Measurements from ENCODE around the gene LRRC4. TPM values are rescaled to one million over a fixed set of nuclear protein-coding genes. Genes with fewer than 3 reads are reported as not detected.

LRRC4 gene
- polyA plus RNA-seq, 1 donor from 2014 or later = not detected

DNA sequence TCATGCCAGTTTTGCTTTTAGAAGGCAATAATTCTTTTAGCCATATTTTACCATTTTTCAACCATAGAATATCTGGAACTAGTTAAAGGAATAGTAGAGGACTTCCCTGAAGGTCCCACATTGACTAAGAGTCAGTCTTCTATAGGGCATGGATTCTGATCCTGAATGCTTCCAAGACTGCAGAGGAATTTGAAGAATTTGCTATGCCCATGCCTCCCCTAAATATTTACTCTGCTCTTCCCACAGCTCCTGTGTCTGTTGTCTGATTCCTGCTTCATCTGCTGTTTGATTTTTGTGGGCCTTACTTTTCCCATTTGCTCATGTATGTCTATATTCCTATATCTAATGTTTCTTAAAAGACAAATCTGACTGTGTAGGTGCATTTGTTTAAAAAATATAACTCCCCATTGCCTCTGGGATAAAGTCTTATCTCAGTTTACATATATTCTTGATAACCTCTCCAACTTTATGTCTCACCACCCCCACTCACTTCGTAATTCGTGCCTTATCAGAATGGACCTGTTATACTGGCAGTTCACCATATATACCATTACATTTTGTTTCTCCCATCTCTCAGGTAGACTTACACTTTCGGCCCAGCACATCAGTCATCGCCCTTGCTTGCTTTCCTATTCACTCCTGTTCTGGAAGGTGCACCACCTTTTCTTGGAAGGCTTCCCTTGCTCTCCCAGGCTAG, 33.9 kb downstream of the LRRC4 start:
- H3K4me3 Mint-ChIP-seq = no peak overlapping the region
- no peak overlapping the region for H3K27ac Mint-ChIP-seq
- peaks cover 6% of the 10 kb centered on the region for H3K36me3 Mint-ChIP-seq
- H3K27me3 Mint-ChIP-seq = no peaks in the 10 kb centered on the region
- peaks cover 20 to 30% (median 25%) of the 10 kb centered on the region in 3 donors for H3K4me1 Mint-ChIP-seq
- no peaks in the 10 kb centered on the region for H3K9me3 Mint-ChIP-seq

DNA sequence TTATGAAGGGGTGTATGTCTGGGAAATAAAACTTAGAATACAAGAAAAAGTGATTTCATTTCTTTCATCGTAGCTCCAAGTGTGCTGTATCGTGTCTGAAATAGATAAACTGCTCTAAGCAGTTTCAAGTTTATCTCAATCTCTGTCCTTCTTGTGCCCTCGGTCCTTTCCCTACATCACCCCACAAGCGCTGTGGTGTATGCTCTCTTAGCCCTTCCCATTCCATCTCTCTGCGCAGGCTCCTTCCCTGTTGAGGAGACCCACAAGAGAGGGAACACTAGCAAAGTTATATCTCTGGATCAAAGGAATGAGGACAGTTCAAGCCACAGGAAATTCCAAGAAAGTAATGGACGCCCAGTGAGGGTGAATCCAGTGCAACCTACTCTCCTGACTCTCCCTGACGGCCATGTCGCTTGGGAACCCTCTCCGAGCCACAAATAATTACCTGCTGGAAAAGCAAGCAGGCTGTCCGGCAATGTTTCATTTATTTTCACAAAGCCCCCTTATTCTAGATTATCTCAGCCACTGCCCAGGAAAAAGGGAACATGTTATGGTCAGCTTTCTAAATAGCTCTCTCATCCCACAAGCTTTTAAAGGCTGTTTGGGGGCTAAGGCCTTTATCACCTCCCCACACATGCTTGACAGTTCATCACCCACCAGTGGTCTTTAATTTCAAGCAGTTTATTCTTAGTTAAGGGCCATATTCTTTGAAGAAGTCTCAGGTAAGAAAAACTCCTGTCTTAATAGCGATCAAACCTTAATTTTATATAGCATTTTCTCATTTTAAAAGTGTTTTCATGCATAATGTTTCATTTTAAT, 34.8 kb downstream of the LRRC4 start:
- Mint-ChIP-seq H3K27ac (peak overlapping the region in 1 of 3 donors; percentile 88), H3K27me3 (no peaks in the 10 kb centered on the region), H3K9me3 (no peaks in the 10 kb centered on the region), H3K4me3 (no peak overlapping the region), H3K4me1 (peaks cover 15 to 27% (median 22%) of the 10 kb centered on the region in 3 donors), H3K36me3 (peaks cover 6% of the 10 kb centered on the region)

DNA sequence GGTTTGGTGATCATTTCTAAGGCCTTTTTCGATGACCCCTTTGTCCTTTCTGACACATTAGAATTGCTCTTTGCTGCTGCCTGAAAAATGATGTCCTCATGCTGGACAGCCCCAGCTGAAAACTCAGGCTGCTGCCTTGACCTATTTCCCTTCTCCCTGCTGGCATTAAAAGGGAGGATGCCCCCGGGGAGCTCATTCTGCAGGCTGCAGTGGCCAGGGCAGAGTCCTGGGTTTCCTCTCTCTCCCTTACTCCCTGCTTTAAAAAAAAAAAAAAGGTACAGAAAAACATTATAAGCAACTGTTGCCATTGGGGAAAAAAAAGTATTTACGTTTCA, 35.4 kb downstream of the LRRC4 start:
- peaks cover 6% of the 10 kb centered on the region for H3K36me3 Mint-ChIP-seq
- H3K9me3 Mint-ChIP-seq = no peaks in the 10 kb centered on the region
- no peaks in the 10 kb centered on the region for H3K27me3 Mint-ChIP-seq
- H3K4me3 Mint-ChIP-seq = no peak overlapping the region
- H3K4me1 Mint-ChIP-seq = peaks cover 9 to 21% (median 16%) of the 10 kb centered on the region in 3 donors
- H3K27ac Mint-ChIP-seq = peak overlapping the region in 1 of 3 donors; percentile 88

DNA sequence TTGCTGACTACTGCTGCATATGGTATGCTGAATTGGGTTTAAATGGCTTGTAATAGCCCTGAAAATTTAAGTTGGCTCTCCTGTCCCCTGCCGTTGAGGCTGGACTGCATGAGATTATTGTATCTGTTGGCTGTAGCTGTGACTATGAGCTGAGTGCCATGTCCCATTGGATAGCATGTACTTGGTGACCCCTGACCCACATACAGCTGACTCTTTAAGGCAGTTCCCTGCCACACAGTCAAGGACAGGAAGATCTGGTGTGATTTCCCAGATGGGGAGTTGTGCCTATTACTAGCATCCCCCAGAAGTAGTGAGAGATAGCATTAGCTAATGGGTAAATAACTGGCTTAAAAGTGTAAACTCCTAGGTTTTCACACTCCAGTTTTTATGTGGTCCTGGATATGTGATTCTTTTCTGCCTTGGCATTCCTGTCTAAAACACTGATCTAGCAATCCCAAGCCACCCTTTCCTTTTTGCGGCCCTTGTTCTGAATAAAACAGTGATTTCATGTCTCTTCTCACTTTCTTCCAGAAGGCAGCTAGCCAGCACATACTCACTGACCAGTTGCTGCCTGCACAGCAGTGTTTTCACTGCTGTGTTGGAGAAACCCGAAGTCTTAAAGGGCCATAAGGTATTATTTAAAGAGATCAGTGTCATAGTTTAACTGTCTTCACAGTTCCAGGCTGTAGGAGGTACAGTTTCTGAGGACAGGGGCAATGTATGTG, 35.9 kb downstream of the LRRC4 start:
- Mint-ChIP-seq H3K27me3 (no peaks in the 10 kb centered on the region), H3K4me3 (no peak overlapping the region), H3K9me3 (no peaks in the 10 kb centered on the region), H3K27ac (peak overlapping the region in 1 of 3 donors; percentile 21), H3K4me1 (peaks cover 7 to 18% (median 11%) of the 10 kb centered on the region in 3 donors), H3K36me3 (peaks cover 6% of the 10 kb centered on the region)

DNA sequence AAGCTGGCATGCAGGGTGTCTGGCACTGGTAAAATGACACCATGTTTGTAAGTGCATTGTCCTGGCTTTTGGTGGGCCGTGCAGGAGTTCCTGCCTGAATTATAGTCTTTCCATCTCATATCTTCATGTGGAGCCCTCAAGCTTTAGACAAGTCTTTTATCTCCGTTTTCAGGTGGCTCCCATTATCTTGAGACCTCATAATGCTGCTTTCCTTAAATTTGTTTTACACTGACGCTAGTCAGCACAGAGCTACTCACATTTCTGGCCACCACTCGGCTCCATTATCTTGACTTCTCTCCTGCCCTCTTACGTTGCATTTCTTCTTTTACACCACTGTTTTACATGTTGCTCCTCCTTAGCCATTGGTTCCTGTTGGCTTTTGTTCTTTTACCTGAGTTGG, 37.2 kb downstream of the LRRC4 start:
- H3K36me3 Mint-ChIP-seq = peaks cover 6% of the 10 kb centered on the region
- H3K4me3 Mint-ChIP-seq = no peak overlapping the region

DNA sequence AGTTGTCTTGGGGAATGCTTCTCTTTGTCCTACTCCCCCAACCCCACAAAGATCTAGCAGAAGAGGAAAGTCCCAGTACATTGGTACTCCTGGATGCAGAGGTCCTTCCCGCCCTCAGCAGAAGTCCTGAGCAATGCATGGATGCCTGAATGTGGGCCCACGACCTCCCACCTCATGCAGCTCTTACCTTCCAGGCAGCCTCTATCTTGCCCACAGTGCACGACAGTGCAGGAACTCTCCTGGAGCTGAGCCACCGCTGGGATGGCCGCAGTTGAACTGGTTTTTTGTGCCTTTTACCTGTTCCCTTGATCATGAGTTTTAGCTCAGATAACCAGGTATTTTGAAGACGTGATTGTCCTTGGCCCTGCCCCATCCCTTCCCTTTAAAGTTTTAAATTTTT, 37.9 kb downstream of the LRRC4 start:
- H3K27me3 Mint-ChIP-seq = no peaks in the 10 kb centered on the region

More for the DNA sequence above, 37.2 kb downstream of the LRRC4 start:
- no peaks in the 10 kb centered on the region for H3K27me3 Mint-ChIP-seq
- peak overlapping the region in 1 of 3 donors; percentile 18 for H3K27ac Mint-ChIP-seq
- no peaks in the 10 kb centered on the region for H3K9me3 Mint-ChIP-seq
- peaks cover 2 to 8% (median 5%) of the 10 kb centered on the region in 3 donors for H3K4me1 Mint-ChIP-seq

DNA sequence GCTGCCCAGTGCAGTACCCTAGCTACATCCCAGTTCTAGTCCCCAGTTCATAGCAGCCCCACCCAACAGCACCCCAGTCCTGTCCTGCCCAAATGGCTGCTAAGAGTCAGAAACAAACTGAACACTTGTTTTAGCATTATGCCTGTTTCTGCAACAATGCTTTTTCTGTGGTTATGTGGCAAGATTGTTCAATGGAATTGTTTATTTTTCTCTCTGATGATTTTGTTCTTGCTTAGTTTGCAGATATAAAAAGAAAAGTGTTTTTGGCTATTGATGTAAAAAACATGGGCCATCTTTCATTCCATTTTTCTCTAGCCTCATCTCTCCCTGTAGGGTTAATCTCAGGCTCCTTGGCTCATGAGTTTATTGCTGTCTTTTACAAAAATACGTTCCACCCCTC, 42.5 kb downstream of the LRRC4 start:
- no peak overlapping the region for H3K4me3 Mint-ChIP-seq
- H3K27me3 Mint-ChIP-seq = no peaks in the 10 kb centered on the region
- H3K4me1 Mint-ChIP-seq = peaks cover 0 to 7% (median 2%) of the 10 kb centered on the region in 3 donors
- H3K9me3 Mint-ChIP-seq = no peaks in the 10 kb centered on the region
- H3K27ac Mint-ChIP-seq = no peak overlapping the region
- peaks cover 5% of the 10 kb centered on the region for H3K36me3 Mint-ChIP-seq

More for the DNA sequence above, 37.9 kb downstream of the LRRC4 start:
- Mint-ChIP-seq H3K27ac (no peak overlapping the region), H3K4me3 (no peak overlapping the region), H3K36me3 (peaks cover 6% of the 10 kb centered on the region), H3K4me1 (peaks cover 0 to 5% (median 2%) of the 10 kb centered on the region in 3 donors), H3K9me3 (no peaks in the 10 kb centered on the region)

DNA sequence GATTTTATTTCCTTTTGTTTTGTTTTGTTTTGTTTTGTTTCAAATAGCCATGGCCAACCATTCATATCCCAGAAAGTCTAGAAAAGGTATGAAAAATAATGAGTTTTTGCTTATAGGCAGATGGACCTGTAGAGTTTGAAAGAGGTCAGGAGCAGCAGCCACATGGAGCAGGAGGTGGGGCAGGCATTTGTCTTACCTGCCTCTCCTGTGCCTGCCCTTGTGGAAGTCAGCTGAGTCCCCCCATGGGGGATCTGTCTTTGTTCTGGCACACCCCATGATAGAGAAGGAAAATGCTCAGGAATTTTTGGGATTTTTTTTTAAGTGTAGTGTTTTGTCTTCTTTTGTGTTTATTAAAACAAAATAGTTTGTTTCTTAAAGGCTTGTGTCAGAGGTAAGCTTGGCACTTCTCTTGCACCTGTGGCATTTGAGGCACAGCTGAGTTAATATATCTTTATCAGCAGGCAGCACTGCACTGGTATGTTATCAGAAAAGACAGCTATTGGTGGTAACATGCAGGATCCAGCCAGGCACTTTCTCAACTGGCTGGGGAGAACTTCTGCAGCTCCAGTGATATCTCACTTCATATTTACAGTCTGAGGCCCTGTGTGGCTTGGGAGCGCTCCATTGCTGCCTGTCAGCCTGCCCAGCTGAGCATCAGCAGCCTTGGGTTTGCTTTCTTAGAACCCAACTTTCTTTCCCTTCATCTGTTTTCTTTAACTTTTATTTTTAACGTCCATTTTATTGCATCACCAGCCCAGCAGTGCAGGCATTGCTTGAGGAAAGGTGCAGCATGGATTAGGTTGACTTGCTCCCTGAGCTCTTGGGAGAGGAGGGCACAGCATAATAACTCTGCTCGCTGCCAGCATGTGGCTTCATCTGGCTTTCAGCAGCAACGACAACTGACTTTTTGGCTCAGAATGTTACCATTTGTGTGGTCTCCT, 44.4 kb downstream of the LRRC4 start:
- Mint-ChIP-seq H3K27ac (no peak overlapping the region), H3K9me3 (no peaks in the 10 kb centered on the region), H3K4me3 (no peak overlapping the region), H3K4me1 (peaks cover 6 to 10% (median 8%) of the 10 kb centered on the region in 3 donors), H3K27me3 (no peaks in the 10 kb centered on the region), H3K36me3 (peaks cover 4% of the 10 kb centered on the region)

DNA sequence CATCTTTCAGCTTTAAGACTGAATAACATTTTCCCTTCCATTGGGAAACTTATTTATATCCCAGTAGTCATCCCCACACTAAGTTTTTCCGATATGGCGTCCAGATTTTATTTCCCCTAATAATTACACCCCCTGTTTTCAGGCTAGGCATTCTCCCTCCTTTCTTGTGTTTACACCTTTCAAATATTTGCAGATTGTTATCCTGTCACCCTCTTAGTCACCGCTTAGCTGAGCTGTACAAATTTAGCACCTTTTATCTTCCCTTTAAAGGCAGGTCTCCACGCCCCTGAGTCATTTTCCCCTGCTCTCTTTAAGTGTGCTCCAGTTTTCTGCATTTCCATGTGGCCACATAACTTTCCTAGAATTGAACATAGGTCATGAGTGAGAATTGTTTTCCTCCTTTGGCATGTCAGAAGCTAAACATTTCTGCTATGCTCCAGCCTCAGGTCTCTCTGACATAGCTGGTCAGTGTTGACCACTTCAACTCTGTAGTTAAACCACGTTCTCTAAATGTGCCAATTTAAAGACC, 47.4 kb downstream of the LRRC4 start:
- H3K4me1 Mint-ChIP-seq = peaks cover 9 to 14% (median 14%) of the 10 kb centered on the region in 3 donors
- peak overlapping the region in 1 of 3 donors; percentile 55 for H3K27ac Mint-ChIP-seq
- no peak overlapping the region for H3K4me3 Mint-ChIP-seq
- H3K36me3 Mint-ChIP-seq = peaks cover 8% of the 10 kb centered on the region
- no peaks in the 10 kb centered on the region for H3K27me3 Mint-ChIP-seq
- peaks cover 3 to 6% (median 3%) of the 10 kb centered on the region in 3 donors for H3K9me3 Mint-ChIP-seq

DNA sequence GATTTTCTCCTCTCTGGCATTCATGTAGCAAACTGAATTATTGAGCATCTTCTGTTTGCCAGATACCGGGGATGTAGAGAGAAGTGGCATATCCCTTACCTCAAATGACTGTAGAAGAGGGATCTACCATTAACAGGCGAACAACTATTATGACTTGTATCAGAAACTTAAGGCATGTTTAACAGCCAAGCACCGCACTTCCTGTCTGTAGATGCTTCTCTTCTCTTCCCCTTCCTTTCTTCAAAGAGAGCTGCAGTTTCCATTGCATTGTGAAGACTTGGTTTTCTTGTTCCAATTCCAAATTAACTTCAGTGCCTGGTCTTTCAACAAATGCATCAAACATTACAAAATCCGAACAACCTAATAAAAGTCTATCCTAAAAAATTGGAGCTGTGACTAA, 49.3 kb downstream of the LRRC4 start:
- Mint-ChIP-seq H3K4me3 (no peak overlapping the region), H3K36me3 (peaks cover 20% of the 10 kb centered on the region), H3K27me3 (no peaks in the 10 kb centered on the region), H3K4me1 (peaks cover 9 to 14% (median 14%) of the 10 kb centered on the region in 3 donors), H3K27ac (no peak overlapping the region), H3K9me3 (peaks cover 13 to 20% (median 13%) of the 10 kb centered on the region in 3 donors)

DNA sequence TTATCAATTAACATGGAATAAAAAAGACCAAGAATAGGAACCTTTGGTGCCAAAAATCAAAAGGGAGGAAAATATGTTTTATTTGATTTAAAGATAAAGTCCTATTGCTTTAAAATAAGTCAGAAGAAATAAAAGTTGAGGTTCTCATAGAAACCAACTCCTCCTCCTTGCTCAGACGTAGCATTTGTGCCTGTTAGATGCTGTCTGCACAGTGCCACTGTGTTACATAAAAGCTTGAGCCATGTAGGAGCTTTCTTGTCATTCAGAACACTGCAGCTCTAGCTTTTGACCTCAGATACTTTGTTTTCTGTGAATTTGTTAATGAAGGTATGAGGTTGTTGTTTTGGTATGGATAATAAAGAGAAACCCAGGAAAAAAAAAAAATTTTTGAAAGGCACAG, 50.3 kb downstream of the LRRC4 start:
- H3K9me3 Mint-ChIP-seq = peaks cover 13 to 20% (median 13%) of the 10 kb centered on the region in 3 donors
- H3K27me3 Mint-ChIP-seq = no peaks in the 10 kb centered on the region
- peaks cover 9 to 14% (median 13%) of the 10 kb centered on the region in 3 donors for H3K4me1 Mint-ChIP-seq
- H3K4me3 Mint-ChIP-seq = no peak overlapping the region
- peaks cover 27% of the 10 kb centered on the region for H3K36me3 Mint-ChIP-seq
- no peak overlapping the region for H3K27ac Mint-ChIP-seq

DNA sequence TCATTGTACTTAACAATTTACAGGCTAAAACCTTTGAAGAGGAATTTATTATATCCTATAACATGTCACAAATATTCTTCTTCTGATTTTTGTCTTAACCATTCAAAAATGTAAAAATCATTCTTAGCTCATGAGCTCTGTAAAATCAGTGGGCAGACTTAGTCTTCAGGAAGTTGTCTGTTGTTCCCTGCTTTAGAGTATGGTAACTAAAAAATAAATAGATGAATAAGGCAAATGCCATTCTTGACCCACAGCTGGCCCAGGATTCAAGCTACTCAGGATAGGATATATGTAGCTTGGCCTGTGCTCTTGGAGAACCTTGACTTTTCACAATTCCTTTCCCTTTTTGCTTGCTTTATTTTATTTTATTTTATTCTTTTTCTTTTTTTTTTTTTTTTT, 51.5 kb downstream of the LRRC4 start:
- no peak overlapping the region for H3K27ac Mint-ChIP-seq
- H3K27me3 Mint-ChIP-seq = no peaks in the 10 kb centered on the region
- H3K4me1 Mint-ChIP-seq = peaks cover 9 to 19% (median 15%) of the 10 kb centered on the region in 3 donors
- H3K36me3 Mint-ChIP-seq = peaks cover 32% of the 10 kb centered on the region
- H3K9me3 Mint-ChIP-seq = peaks cover 13 to 20% (median 13%) of the 10 kb centered on the region in 3 donors
- no peak overlapping the region for H3K4me3 Mint-ChIP-seq

DNA sequence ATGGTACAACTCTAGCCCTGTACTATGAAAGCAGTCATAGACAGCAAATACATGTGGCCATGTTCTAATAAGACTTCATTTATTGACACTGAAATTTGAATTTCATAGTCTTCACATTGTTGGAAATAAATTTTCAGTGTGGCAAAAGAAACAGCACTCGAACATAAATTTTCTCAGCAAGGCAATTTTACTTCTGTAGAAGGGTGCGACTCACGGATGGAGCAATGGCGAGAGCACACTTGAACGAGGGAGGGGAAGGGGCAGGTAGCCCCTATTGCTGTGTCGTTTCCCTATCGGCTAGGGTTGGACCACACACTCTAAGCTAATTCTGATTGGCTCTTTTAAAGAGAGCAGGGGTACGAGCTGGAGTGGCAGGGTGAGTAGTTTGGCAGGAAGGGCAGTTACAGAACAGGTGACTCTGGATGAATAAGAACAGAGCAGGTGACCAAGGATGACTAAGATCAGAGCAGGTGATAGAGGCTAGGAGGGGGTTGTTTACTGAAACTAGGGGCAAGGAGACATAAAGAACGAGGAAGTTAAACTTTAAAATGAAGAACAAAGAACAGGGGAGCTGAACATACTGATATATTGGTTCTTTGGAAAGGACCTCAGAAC, 52.0 kb downstream of the LRRC4 start:
- H3K27ac Mint-ChIP-seq = no peak overlapping the region
- peaks cover 13 to 20% (median 13%) of the 10 kb centered on the region in 3 donors for H3K9me3 Mint-ChIP-seq
- peaks cover 9 to 19% (median 14%) of the 10 kb centered on the region in 3 donors for H3K4me1 Mint-ChIP-seq
- peak overlapping the region in 1 of 4 donors; percentile 29 for H3K4me3 Mint-ChIP-seq
- peaks cover 32% of the 10 kb centered on the region for H3K36me3 Mint-ChIP-seq
- no peaks in the 10 kb centered on the region for H3K27me3 Mint-ChIP-seq

All from IgD-negative memory B cell (primary cell).